Lower leg skin (tissue), 4 donors: ENCODE results near the gene CCDC150. TPM values are rescaled to one million over a fixed set of nuclear protein-coding genes. Genes with fewer than 3 reads are reported as not detected.

Experiments
- DNase-seq, 2 donors: peaks; one replicate each; pipeline ENCODE4 v3.0.0-alpha.2; 2019; ENCODE audit warnings: low spot score in 2 of 2
- H3K4me3 ChIP-seq: fragments of 200-600 bp; sonication (generic); 2 replicates; pipeline ENCODE4 v1.5.1; 2017; ENCODE audit warnings: mild to moderate bottlenecking, low read depth; ENCODE audit not compliant: poor library complexity, severe bottlenecking
- CTCF ChIP-seq, 3 donors: fragments of 450-650 bp; IDR thresholded peaks; one replicate each; pipeline ENCODE4 v1.5.1; 2016; ENCODE audit warnings: antibody characterized with exemption in 3 of 3, mild to moderate bottlenecking in 3 of 3, moderate library complexity in 2 of 3
- POLR2A ChIP-seq, 2 donors: fragments of 450-650 bp; IDR thresholded peaks; one replicate each; pipeline ENCODE4 v1.6.1; 2016 to 2017; ENCODE audit warnings: antibody characterized with exemption in 2 of 2, mild to moderate bottlenecking in 1 of 2, moderate library complexity in 1 of 2
- WGBS, 2 donors: methylation state at CpG; one replicate each; pipeline ENCODE4 v1.1.5; 2018; 5-methylcytosine and 5-hydroxymethylcytosine counted together
- intact Hi-C: fragments of 100-400 bp; cut with DNase I; formaldehyde crosslinking; loops from one replicate; pipeline ENCODE4 v1.15.0; 2023; ENCODE audit warnings: low total_unique reads
- total RNA-seq, 4 donors: library from RNA; depleted of rRNA; stranded (reverse); fragments of >200 nt; gene quantifications; one replicate each; pipeline ENCODE4 v1.1.0, GENCODE V29; 2016

Gene CCDC150
- total RNA-seq, 4 donors from 2014 or later, result 0.22 to 3.4 (median 1.3) TPM

- WGBS, 2 donors, result 93 to 97% methylated on average over 2 of the region's 2 CpGs
- DNase-seq, result no peak
- TF ChIP-seq POLR2A (IDR thresholded peaks at IDR 0.05) (no peak), CTCF (IDR thresholded peaks at IDR 0.05) (no peak)
- no peak overlapping the region for H3K4me3 ChIP-seq
- intact Hi-C loops, result no loop called here
Measured at GRCh38 chr2:196712867-196713266, 73.4 kb downstream of the CCDC150 start.

- WGBS, 2 donors, result 75 to 80% methylated on average over 6 of the region's 6 CpGs
- H3K4me3 ChIP-seq, result no peak overlapping the region
- TF ChIP-seq CTCF (IDR thresholded peaks at IDR 0.05) (no peak), POLR2A (IDR thresholded peaks at IDR 0.05) (no peak)
- DNase-seq, result no peak
- intact Hi-C loops, result no loop called here
Measured at GRCh38 chr2:196718419-196719109, 79.0 kb downstream of the CCDC150 start.

GRCh38 chr2:196719110-196719872 is 79.8 kb downstream of the CCDC150 start:
- 59 to 65% methylated on average over 6 of the region's 6 CpGs for WGBS, 2 donors
- DNase-seq, result no peak
- H3K4me3 ChIP-seq, result no peak overlapping the region
- intact Hi-C loops, result no loop called here
- TF ChIP-seq CTCF (IDR thresholded peaks at IDR 0.05) (no peak), POLR2A (IDR thresholded peaks at IDR 0.05) (no peak)

GRCh38 chr2:196723571-196723970 is 84.1 kb downstream of the CCDC150 start:
- no peak for TF ChIP-seq POLR2A (IDR thresholded peaks at IDR 0.05)
- H3K4me3 ChIP-seq, result no peak overlapping the region
- no peak for DNase-seq
- intact Hi-C loops, result no loop called here

- intact Hi-C loops, result no loop called here
- DNase-seq, result no peak
- no peak for TF ChIP-seq CTCF (IDR thresholded peaks at IDR 0.05)
- TF ChIP-seq POLR2A (IDR thresholded peaks at IDR 0.05), result no peak
- 79 to 86% methylated on average over 3 of the region's 3 CpGs for WGBS, 2 donors
- no peak overlapping the region for H3K4me3 ChIP-seq
Measured at GRCh38 chr2:196725218-196725617, 85.7 kb downstream of the CCDC150 start.

GRCh38 chr2:196725882-196726281 is 86.4 kb downstream of the CCDC150 start:
- no peak overlapping the region for H3K4me3 ChIP-seq
- intact Hi-C loops, result no loop called here
- TF ChIP-seq POLR2A (IDR thresholded peaks at IDR 0.05) (no peak), CTCF (IDR thresholded peaks at IDR 0.05) (no peak)
- WGBS, 2 donors, result 90 to 91% methylated on average over 4 of the region's 4 CpGs
- DNase-seq, result no peak
